Aorta (tissue), 5 donors: ENCODE results near the gene MAD1L1. TPM values are rescaled to one million over a fixed set of nuclear protein-coding genes. Genes with fewer than 3 reads are reported as not detected.
A peak's percentile ranks its signal among the peaks of the same experiment; 100 is the strongest.
"Not testable (repeated sequence)": the region's sequence is repeated elsewhere in the genome, so short reads cannot be mapped to it uniquely, and the experiment has no call there.

Source experiments
- ATAC-seq: fragments of 200-7000 bp; cut with Tn5 transposase; one replicate; pipeline ENCODE4 v1.9.1; 2022; ENCODE audit warnings: moderate library complexity; ENCODE audit not compliant: low FRiP score
- DNase-seq, 2 donors: peaks; one replicate each; pipeline ENCODE4 v3.0.0-alpha.2; 2020
- H3K27ac ChIP-seq, 2 donors: one replicate each; pipeline ENCODE4 v1.5.1; 2013; ENCODE audit warnings: low read length in 2 of 2, mild to moderate bottlenecking in 2 of 2, moderate library complexity in 2 of 2, control low read depth in 1 of 2, inconsistent platforms in 1 of 2, low read depth in 1 of 2
- H3K27me3 ChIP-seq, 2 donors: one replicate each; pipeline ENCODE4 v1.6.1; 2013; ENCODE audit warnings: control low read depth in 1 of 2, low read length in 1 of 2, mild to moderate bottlenecking in 1 of 2, moderate library complexity in 1 of 2; ENCODE audit not compliant: insufficient read depth in 2 of 2, control insufficient read depth in 1 of 2
- H3K36me3 ChIP-seq, 2 donors: one replicate each; pipeline ENCODE4 v1.6.1; 2013; ENCODE audit warnings: control low read depth in 1 of 2, low read length in 1 of 2, mild to moderate bottlenecking in 1 of 2; ENCODE audit not compliant: insufficient read depth in 2 of 2, control insufficient read depth in 1 of 2
- H3K4me1 ChIP-seq, 2 donors: one replicate each; pipeline ENCODE4 v1.6.1; 2013; ENCODE audit warnings: low read length in 2 of 2, control low read depth in 1 of 2, mild to moderate bottlenecking in 1 of 2, moderate library complexity in 1 of 2; ENCODE audit not compliant: insufficient read depth in 2 of 2, control insufficient read depth in 1 of 2
- H3K4me3 ChIP-seq, 2 donors: one replicate each; pipeline ENCODE4 v1.5.1; 2013; ENCODE audit warnings: low read length in 2 of 2, control low read depth in 1 of 2, mild to moderate bottlenecking in 1 of 2
- H3K9me3 ChIP-seq: one replicate; pipeline ENCODE4 v1.6.1; 2013; ENCODE audit warnings: mild to moderate bottlenecking, low read length; ENCODE audit not compliant: control insufficient read depth
- WGBS, 2 donors: extraction: QIAGEN DNeasy Blood & Tissue Kit; methylation state at CpG; one replicate each; pipeline ENCODE4 v1.1.7; 2013; 5-methylcytosine and 5-hydroxymethylcytosine counted together
- intact Hi-C, 2 donors: fragments of 100-400 bp; cut with DNase I; formaldehyde crosslinking; loops; one replicate each; pipeline versions ENCODE4 v1.14.2 to v1.15.0; 2022
- polyA plus RNA-seq, 2 donors: library from polyadenylated mRNA; stranded (reverse); fragments of 200-250 nt; gene quantifications; one replicate each; pipeline ENCODE4 v1.2.3, GENCODE V29; 2013
- total RNA-seq, 2 donors: library from RNA; stranded (reverse); fragmentation: NEBNext Ultra II Directional; extraction: Animal tissue kit (Norgen Biotek cat#: 25700); gene quantifications; one replicate each; pipeline ENCODE4 v1.2.1, GENCODE V29; 2021
- donor health status: healthy with polysubstance abuse.
- donor health status: Bipolar disorder and iron deficiency.
- donor health status: DM: no; HTN: no; CAD: no.
- donor health status: DM: no; HTN: no; CAD: no.
- donor health status: DM: yes; HTN: yes; CAD: no.

MAD1L1 gene
- total and polyA plus RNA-seq, 4 donors = 14.8 to 35.8 (median 20.2) TPM

- H3K9me3 ChIP-seq, H3K27ac ChIP-seq, H3K4me3 ChIP-seq, H3K36me3 ChIP-seq, ATAC-seq, DNase-seq, intact Hi-C loops, H3K27me3 ChIP-seq, H3K4me1 ChIP-seq: not testable (repeated sequence)
- WGBS, 2 donors = 89 to 97% methylated on average over 4 of the region's 4 CpGs
Observed at GRCh38 chr7:1831471-1831870, 401.3 kb downstream of the MAD1L1 start.

DNA sequence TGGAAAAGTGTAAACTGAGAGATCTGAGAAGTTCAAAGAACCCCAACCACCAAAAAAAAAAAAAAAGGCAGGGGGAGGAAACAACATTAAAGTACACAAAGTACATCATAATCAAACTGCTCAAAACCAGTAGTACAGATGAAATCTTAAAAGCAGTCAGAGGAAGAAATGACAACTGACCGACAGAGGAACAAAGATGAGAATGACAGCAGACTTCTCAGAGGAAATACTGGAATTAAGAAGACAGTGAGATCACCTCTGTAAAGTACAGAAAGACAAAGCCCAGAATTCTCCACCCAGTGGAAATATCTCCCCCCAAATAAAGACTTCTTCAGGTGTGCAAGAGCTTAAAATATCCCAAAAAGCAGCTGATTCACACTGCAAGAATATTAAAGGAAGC lies 403.1 kb downstream of the MAD1L1 start:
- H3K9me3 ChIP-seq, intact Hi-C loops, H3K4me3 ChIP-seq, H3K27ac ChIP-seq, H3K4me1 ChIP-seq, H3K27me3 ChIP-seq, DNase-seq, ATAC-seq, H3K36me3 ChIP-seq: not testable (repeated sequence)
- WGBS, 2 donors = 95 to 97% methylated on average over 1 of the region's 1 CpG

DNA sequence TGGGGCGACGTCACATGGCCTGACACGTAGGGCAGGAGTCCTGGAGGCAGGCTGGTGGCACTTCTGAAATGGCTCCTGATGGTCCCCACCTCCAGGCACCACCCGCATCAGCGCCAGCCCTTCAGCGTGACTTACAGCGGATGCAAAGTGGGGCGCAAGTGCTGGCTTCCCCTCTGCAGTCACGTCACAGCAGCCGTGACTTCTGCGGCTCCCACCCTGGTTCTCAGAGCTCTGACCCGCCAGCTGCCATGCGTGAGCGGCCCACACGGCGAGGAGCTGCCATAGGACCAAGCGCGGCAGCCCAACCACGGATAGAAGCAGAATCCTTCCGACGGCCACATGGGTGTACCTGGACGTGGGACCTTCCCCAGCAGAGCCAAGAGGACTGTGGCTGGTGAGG lies 403.6 kb downstream of the MAD1L1 start:
- ATAC-seq = no peak
- Histone ChIP-seq H3K4me1 (no peaks in the 10 kb centered on the region), H3K27me3 (no peaks in the 10 kb centered on the region), H3K36me3 (no peaks in the 10 kb centered on the region), H3K9me3 (no peaks in the 10 kb centered on the region), H3K27ac (no peak overlapping the region), H3K4me3 (no peak overlapping the region)
- peak; percentile 27 to 64 for DNase-seq
- intact Hi-C loops = no loop called here
- WGBS, 2 donors = 93 to 97% methylated on average over 22 of the region's 22 CpGs

DNA sequence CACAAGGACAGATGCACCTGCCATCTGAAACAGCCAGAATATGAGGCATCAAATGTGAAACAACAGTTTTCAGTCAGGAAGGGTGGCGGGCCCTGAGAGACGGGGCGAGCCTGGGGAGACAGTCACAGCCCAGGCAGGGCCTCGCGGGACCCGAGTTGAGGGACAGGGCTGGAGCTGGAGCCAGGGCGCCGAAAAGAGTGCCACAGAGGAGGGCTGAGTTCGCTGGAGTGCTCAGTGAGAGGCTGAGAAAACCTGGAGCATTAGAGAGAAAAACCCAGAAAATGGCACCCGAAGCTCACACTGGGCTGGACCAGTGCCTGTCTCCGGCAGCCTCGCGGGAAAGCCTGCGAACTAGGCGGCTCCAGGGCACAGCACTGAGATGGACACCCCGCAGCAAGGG lies 404.6 kb downstream of the MAD1L1 start:
- H3K27ac ChIP-seq, H3K36me3 ChIP-seq, intact Hi-C loops, H3K4me3 ChIP-seq, ATAC-seq, H3K9me3 ChIP-seq, H3K4me1 ChIP-seq, H3K27me3 ChIP-seq: not testable (repeated sequence)
- 92 to 95% methylated on average over 12 to 16 of the region's 16 CpGs for WGBS, 2 donors
- peak; percentile 19 to 40 for DNase-seq

- H3K4me3 ChIP-seq, H3K36me3 ChIP-seq, H3K9me3 ChIP-seq, H3K27me3 ChIP-seq, H3K27ac ChIP-seq, ATAC-seq, intact Hi-C loops, H3K4me1 ChIP-seq: not testable (repeated sequence)
- DNase-seq = peak; percentile 29 to 70
- 89 to 93% methylated on average over 16 to 27 of the region's 27 CpGs for WGBS, 2 donors
Observed at GRCh38 chr7:1827521-1827981, 405.2 kb downstream of the MAD1L1 start.

- H3K27ac ChIP-seq, H3K36me3 ChIP-seq, ATAC-seq, intact Hi-C loops, H3K9me3 ChIP-seq, H3K27me3 ChIP-seq, H3K4me1 ChIP-seq, H3K4me3 ChIP-seq: not testable (repeated sequence)
- 76 to 84% methylated on average over 17 to 20 of the region's 21 CpGs for WGBS, 2 donors
- DNase-seq = peak; percentile 9 to 10
Observed at GRCh38 chr7:1826931-1827330, 405.8 kb downstream of the MAD1L1 start.

- Histone ChIP-seq H3K9me3 (no peaks in the 10 kb centered on the region), H3K36me3 (no peaks in the 10 kb centered on the region), H3K4me3 (no peak overlapping the region), H3K4me1 (no peaks in the 10 kb centered on the region), H3K27ac (no peak overlapping the region), H3K27me3 (no peaks in the 10 kb centered on the region)
- 93 to 94% methylated on average over 44 to 45 of the region's 45 CpGs for WGBS, 2 donors
- ATAC-seq (peak; percentile 20), DNase-seq (peak; percentile 36 to 64)
- intact Hi-C loops = no loop called here
Observed at GRCh38 chr7:1825897-1826741, 406.6 kb downstream of the MAD1L1 start.

GRCh38 chr7:1825647-1825896 lies 407.2 kb downstream of the MAD1L1 start:
- DNase-seq (peak in 1 of 2 donors; percentile 57), ATAC-seq (peak; percentile 8)
- H3K27me3 ChIP-seq, H3K36me3 ChIP-seq, intact Hi-C loops, H3K4me3 ChIP-seq, H3K4me1 ChIP-seq, H3K9me3 ChIP-seq, H3K27ac ChIP-seq: not testable (repeated sequence)
- WGBS, 2 donors = 90 to 95% methylated on average over 4 of the region's 4 CpGs

GRCh38 chr7:1824882-1825646 lies 407.7 kb downstream of the MAD1L1 start:
- intact Hi-C loops, H3K27me3 ChIP-seq, H3K36me3 ChIP-seq, H3K4me3 ChIP-seq, ATAC-seq, H3K27ac ChIP-seq, H3K9me3 ChIP-seq, H3K4me1 ChIP-seq: not testable (repeated sequence)
- WGBS, 2 donors = 93 to 96% methylated on average over 26 to 28 of the region's 28 CpGs
- peak; percentile 20 to 42 for DNase-seq
